CD4-positive, alpha-beta T cell treated with Interleukin-21 for 1 hour (primary cell): ENCODE data around the gene AHNAK.

Experiments used
- DNase-seq: peaks from one replicate; pipeline ENCODE4 v3.0.0-alpha.2; 2020

AHNAK gene

DNA sequence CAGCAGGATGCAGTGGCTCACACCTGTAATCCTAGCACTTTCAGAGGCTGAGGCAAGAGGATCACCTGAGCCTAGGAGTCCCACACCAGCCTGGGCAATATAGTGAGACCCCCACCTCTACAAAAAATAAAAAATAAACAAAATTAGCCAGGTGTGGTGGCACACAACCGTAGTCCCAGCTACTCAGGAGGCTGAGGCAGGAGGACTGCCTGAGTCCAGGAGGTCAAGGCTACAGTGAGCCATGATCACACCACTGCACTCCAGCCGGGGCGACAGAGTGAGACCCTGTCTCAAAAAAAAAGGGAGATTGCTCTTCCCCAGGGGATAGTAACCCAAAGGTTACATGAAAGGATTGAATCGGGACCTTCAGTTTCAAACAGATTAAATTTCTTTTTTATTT lies 54.0 kb downstream of the AHNAK start:
- no peak for DNase-seq

DNA sequence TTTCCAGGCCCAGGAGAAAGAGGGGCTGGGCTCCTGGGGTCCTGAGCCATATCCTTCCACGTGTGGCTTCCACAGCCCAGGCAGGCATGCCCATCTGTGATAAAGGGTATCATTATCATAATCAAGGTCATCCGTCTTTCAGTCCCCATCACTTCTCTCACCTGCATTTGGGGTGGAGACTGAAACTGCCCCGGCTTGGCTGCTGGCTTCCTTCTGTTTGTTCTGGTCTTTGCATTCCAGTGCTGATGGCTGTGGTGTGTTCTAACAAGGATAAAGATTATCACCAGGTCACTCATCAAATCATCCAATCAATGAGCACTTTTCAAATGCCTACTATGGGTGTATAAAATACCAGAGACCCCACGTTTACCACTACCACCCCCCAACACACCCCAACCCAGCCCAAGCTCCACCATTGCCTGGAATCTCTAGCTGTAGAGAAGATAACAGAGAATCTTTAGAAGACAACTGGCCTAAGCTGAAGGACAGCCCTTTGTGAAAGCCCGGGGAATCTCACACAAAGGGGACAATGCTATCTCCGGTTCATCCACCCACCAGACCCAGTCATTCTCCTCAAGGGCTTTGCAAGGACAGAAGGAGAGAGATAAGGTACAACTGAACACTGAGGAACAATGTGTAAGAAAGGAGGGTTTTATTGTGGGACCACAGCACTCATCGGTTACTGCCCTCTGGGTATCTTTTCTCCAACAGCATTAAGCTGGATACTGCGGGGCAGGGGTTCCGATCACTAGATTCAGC lies 54.9 kb downstream of the AHNAK start:
- no peak for DNase-seq

- DNase-seq, result no peak
These were observed 57.4 kb downstream of the AHNAK start for GRCh38 chr11:62489204-62489603.

GRCh38 chr11:62487738-62488551 lies 58.7 kb downstream of the AHNAK start:
- no peak for DNase-seq

GRCh38 chr11:62487136-62487535 lies 59.5 kb downstream of the AHNAK start:
- no peak for DNase-seq

DNA sequence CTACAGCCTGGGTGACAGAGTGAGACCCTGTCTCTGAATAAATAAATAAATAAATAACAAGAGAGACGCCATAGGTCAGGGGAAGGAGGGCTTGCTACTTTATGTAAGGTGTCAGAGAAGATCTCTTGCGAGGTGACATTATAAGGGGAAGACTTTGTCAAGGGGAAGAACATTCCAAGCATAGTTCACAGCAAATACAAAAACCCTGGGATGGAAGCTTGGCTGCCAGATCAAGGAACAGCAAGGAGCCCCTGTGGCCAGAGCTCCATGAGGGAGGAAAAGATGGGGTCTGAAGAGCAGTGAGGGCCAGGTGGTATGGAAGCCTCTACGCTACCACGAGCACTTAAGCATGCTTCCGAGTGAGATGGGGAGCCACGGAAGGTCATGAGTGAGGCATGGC lies 62.3 kb downstream of the AHNAK start:
- DNase-seq, result no peak

- no peak for DNase-seq
These were observed 63.9 kb downstream of the AHNAK start for GRCh38 chr11:62482753-62483152.

DNA sequence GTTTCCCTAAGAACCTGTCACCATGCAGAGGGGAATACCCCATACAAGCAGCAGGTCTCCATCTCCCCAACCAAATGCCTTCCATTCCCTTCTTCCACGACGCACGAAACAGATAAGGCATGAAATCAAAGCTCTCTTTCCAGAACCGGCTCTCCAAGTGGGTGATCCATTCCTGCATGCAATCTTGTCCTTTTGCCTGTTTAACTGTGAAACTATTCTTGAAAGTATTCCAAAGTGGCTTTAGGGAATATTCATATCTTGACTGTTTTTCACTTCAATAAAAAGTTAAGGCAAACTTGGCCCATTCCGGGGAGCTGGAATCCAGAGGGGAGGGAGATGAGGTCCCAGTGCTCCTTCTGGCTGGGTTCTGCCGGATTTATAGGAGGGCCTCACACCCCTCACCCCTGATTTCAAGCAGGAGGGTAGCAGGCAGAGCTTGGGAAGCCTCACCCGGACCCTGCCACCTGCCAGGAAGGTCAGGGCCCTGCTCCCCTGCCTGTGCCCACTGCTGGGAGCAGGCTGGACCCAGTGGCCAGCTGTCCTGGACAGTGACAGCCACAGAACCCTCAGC lies 66.9 kb downstream of the AHNAK start:
- DNase-seq, result no peak

DNA sequence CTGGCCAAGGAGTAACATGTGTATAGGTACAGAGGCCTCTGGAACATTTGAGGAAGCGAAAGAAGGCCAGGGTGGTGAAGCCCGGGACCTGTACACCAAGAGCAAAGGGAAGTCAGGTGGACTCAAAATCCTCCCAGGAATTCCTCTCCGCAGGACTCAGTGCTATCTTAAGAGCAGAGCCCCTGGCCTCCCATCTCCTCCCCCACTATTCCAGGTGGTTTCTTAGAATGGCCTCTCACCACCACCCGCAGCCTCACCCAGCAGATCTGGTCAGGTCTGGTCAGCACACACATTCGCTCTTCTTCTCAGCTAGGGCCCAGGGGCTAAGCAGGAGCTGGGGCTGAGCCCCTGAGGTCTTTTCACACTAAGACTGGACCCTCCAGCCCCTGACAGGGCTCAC lies 68.7 kb downstream of the AHNAK start:
- no peak for DNase-seq

DNA sequence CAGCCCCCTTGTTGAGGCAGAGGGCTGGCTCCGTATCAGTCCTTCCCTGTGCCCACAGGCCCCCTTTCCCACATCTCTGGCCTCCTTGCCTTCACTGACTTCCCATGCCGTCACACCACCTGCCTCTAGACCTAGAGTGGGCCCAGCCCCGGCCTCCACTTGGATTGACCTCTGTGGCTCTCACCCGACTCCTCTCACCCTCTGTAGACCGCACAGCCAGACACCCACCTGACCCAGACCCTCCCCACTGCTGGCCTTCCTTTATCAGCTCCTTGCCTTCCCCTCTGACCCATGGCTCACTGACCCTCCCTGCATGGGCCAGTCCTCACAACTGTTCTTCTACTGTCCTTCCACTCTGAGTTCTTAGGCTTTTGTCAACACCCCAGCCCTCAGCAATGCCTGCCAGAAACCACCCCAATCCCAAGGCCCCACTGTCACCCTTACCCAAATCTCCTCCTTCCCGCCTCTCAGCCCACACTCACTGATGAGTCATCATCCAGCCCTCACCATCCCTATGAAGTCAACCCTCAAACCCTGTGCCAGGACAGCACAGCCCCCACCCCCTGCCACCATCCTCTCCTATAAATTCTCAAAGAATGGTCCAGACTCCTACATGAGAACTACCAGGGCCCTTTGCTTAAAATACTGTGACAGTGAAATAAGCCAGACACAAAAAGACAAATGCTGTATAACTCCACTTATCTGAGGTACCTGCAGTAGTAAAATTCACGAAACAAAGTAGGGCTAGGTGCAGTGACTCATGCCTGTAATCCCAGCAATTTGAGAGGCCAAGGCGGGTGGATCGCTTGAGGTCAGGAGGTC lies 74.3 kb downstream of the AHNAK start:
- DNase-seq, result no peak

GRCh38 chr11:62471603-62472002 lies 75.0 kb downstream of the AHNAK start:
- no peak for DNase-seq

GRCh38 chr11:62468577-62468976 lies 78.0 kb downstream of the AHNAK start:
- no peak for DNase-seq

GRCh38 chr11:62466444-62466843 lies 80.2 kb downstream of the AHNAK start:
- DNase-seq, result no peak

DNA sequence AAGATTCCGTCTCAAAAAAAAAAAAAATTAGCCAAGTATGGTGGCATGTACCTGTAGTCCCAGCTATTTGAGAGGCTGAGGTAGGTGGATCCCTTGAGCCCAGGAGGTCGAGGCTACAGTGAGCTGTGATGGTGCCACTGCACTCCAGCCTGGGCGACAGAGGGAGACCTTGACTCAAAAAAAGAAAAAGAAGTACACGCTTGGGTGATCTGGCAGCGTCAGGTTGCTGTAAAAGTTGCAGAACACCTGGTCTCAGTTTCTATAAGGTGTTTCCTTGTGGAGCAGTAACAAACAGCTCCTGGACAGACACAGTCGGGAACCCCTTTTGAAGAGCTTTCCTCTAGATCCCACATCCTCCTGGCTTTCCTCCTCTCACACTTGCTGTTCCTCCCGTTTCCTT lies 82.0 kb downstream of the AHNAK start:
- no peak for DNase-seq

DNA sequence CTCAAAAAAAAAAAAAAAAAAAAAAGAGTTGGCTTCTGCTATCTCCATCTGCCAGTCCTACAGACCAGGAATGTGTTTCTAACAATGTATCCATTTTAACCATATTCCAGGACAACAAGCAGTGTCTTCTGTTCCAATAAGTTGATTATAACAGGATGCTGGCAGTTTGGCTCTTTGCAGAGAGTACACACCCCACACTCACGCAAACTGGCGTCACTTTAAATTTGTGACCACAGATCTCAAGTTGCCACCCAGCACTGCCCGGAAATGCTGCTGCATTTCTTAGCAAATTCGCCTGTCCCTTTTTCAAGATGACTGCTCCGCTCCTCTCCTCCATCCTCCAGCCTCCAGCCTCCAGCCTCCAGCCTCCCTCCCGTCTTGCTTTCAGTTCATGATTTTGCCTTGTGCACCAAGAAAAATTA lies 83.5 kb downstream of the AHNAK start:
- DNase-seq, result no peak

GRCh38 chr11:62462508-62462892 lies 84.1 kb downstream of the AHNAK start:
- DNase-seq, result no peak

GRCh38 chr11:62461740-62462507 lies 84.7 kb downstream of the AHNAK start:
- no peak for DNase-seq

DNA sequence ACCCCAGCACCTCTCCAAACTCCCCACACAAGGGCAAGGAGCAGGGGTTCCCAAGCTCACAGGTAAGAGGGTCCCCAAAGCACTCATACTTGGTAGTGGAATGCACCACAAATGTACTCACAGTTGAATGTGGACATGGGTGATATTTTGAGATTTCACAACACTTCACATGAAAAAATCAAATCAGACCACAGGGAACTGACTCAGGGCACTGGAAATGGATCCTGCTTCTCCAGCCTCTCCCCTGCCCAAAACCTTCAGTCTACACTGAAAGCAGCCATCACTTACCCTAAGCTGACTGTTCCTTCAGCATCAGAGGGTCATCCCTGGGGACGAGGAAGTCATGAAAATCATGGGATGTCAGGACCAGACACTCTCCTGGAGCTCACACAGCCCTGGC lies 87.5 kb downstream of the AHNAK start:
- no peak for DNase-seq

DNA sequence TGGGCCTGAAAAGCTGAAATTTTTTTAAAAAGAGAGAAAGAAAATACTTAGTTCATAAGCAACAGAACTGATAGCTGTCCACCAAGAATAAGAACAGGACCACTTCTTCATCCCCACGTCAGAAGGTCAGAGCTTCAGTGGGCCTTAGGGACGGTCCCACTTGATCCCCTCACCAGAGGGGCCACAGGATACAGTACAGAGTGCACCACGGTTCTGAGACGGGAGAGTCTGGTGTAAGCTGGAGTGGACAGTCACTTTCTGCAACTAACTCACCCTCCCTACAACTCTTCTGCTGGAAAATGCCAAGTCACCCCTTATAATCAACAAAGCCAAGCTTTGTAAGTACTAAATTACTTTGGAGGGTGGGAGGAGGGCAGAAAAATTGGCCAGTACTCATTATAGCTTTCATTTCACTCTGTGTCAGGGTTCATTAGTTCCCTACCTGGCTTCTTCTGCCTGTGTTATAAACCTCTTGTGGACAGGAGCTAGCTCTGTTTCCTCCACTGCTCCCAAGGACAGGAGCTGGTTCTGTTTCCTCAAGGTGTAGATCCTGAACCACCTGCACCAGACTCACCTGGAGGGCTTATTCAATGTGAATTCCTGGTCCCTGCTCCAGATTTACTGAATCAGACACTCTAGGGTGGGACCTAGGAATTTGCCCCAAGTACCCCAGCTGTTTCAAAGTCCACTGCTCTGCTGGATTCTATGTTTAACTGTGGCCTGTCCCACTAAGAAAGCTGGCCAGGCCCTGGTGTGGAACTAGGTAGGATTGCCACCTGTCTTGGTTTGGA lies 88.2 kb downstream of the AHNAK start:
- no peak for DNase-seq

DNA sequence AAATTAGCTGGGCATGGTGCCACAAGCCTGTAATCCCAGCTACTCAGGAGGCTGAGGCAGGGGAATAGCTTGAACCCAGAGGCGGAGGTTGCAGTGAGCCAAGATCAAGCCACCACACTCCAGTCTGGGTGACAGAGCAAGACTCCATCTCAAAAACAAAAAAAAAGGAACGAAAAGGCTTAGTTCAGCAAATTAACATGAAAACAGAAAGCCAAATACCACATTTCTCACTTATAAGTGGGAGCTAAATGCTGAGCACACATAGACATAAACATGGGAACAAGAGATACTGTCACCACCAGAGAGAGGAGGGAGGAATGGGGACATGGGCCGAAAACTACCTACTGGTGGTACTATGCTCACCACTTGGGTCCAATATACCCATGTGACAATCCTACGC lies 89.1 kb downstream of the AHNAK start:
- DNase-seq, result no peak

DNA sequence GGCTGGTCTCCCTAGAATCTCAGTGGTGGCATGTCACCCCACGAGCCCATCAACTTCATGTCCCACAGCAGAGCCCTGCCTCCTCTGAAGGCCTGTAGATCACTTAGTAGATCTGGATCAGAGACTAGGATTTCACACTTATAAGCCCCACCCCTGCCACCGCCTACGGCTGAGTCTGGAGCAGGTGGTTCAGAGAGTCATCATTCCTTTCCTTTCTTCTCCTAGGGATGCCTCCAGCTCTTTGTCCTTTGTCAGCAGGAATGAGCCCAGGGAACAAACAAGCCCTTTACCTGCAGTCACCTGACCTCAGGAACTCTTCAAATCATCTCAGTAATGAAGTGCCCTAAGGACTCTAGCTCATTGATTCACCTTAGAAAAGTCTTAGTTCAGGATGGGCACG lies 90.0 kb downstream of the AHNAK start:
- no peak for DNase-seq
